NCI-H345 treated with DMSO at 0.1 percent for 48 hours (cell line): ENCODE measurements around the gene KIF11.

Experiments
- DNase-seq: peaks from one replicate; lab custom pipeline; 2025; ENCODE audit not compliant: unreplicated experiment; lab: John Stamatoyannopoulos, UW

The KIF11 gene

GRCh38 chr10:92702301-92702916 is 109.5 kb downstream of the KIF11 start:
- DNase-seq = no peak
